HEK293 (cell line): ENCODE measurements around the gene SNX15.
A peak's percentile ranks its signal among the peaks of the same experiment; 100 is the strongest.

ENCODE experiments used
- CTCF ChIA-PET: fragments of 350-600 bp; formaldehyde crosslinking; extraction: SDS; loops from one replicate; lab custom pipeline; 2021; ENCODE audit warnings: antibody characterized with exemption; lab: Yijun Ruan, JAX
- POLR2A ChIA-PET: fragments of 300-600 bp; formaldehyde crosslinking; extraction: SDS; loops from one replicate; lab custom pipeline; 2020; ENCODE audit warnings: antibody characterized with exemption, inconsistent platforms; lab: Yijun Ruan, JAX
- H3K27ac ChIP-seq: fragments of 200-500 bp; sonication (Bioruptor generic); 2 replicates; pipeline ENCODE4 v1.5.1; 2014; ENCODE audit warnings: low read depth, low read length, control low read depth, inconsistent platforms; ENCODE audit errors: extremely low read depth
- H3K36me3 ChIP-seq, 2 experiments: fragments of 200-500 bp in 1 of 2; sonication (Bioruptor generic) in 1 of 2; 1 replicate in 1 of 2; 2 replicates in 1 of 2; pipeline ENCODE4 v1.5.1; 2014 to 2017; ENCODE audit warnings: inconsistent platforms in 2 of 2, low read length in 2 of 2; ENCODE audit not compliant: control insufficient read depth in 2 of 2, insufficient read depth in 1 of 2
- H3K4me1 ChIP-seq: fragments of 200-500 bp; sonication (Bioruptor generic); 2 replicates; pipeline ENCODE4 v1.5.1; 2014; ENCODE audit warnings: mild to moderate bottlenecking, low read length, inconsistent platforms; ENCODE audit not compliant: control insufficient read depth, insufficient read depth
- H3K4me3 ChIP-seq: 2 replicates; pipeline ENCODE4 v1.5.1; 2011; ENCODE audit warnings: low read depth, mild to moderate bottlenecking, control low read depth, low read length, moderate library complexity
- H3K9me3 ChIP-seq: fragments of 200-500 bp; sonication (Bioruptor generic); 2 replicates; pipeline ENCODE4 v1.5.1; 2014; ENCODE audit warnings: low read depth, low read length, inconsistent platforms; ENCODE audit not compliant: control insufficient read depth, insufficient read depth
- EGR2 ChIP-seq: fragments of 450-650 bp; formaldehyde crosslinking; IDR thresholded peaks from 2 replicates; pipeline ENCODE4 v1.5.1; 2016; ENCODE audit warnings: low read depth, missing biosample characterization, missing genetic modification characterization
- MEIS1 ChIP-seq: sonication (generic); formaldehyde crosslinking; IDR thresholded peaks from 2 replicates; pipeline ENCODE4 v1.8.1; 2022; ENCODE audit warnings: missing genetic modification reagents, mild to moderate bottlenecking, borderline replicate concordance
- ZFHX2 ChIP-seq: fragments of 450-650 bp; formaldehyde crosslinking; conservative IDR thresholded peaks from 2 replicates; pipeline ENCODE4 v1.5.1; 2016; ENCODE audit warnings: missing biosample characterization, missing genetic modification characterization
- ZIC2 ChIP-seq: fragments of 450-650 bp; formaldehyde crosslinking; IDR thresholded peaks from 2 replicates; pipeline ENCODE4 v1.5.1; 2016; ENCODE audit warnings: missing biosample characterization, missing genetic modification characterization
- ZNF10 ChIP-seq: fragments of 450-650 bp; formaldehyde crosslinking; IDR thresholded peaks from 2 replicates; pipeline ENCODE4 v1.5.1; 2017; ENCODE audit warnings: missing biosample characterization, missing genetic modification characterization
- ZNF211 ChIP-seq: fragments of 450-650 bp; formaldehyde crosslinking; IDR thresholded peaks from 2 replicates; pipeline ENCODE4 v1.5.1; 2016; ENCODE audit warnings: low read depth, missing biosample characterization, missing genetic modification characterization
- ZNF530 ChIP-seq: fragments of 450-650 bp; formaldehyde crosslinking; IDR thresholded peaks from 2 replicates; pipeline ENCODE4 v1.5.1; 2016; ENCODE audit warnings: low read depth, missing biosample characterization, missing genetic modification characterization
- ZSCAN16 ChIP-seq: fragments of 450-650 bp; formaldehyde crosslinking; IDR thresholded peaks from 2 replicates; pipeline ENCODE4 v1.5.1; 2016; ENCODE audit warnings: missing biosample characterization, missing genetic modification characterization
- ZXDB ChIP-seq: fragments of 450-650 bp; formaldehyde crosslinking; IDR thresholded peaks from 2 replicates; pipeline ENCODE4 v1.5.1; 2016; ENCODE audit warnings: missing biosample characterization, missing genetic modification characterization
- TF ChIP-seq, protein P1 (sequence below): fragments of 450-650 bp; formaldehyde crosslinking; IDR thresholded peaks from 2 replicates; pipeline ENCODE4 v1.5.1; 2017; ENCODE audit warnings: missing biosample characterization, missing genetic modification characterization
- TF ChIP-seq, protein P2 (sequence below): fragments of 450-650 bp; formaldehyde crosslinking; IDR thresholded peaks from 2 replicates; pipeline ENCODE4 v1.5.1; 2016; ENCODE audit warnings: missing biosample characterization, missing genetic modification characterization, borderline replicate concordance
- TF ChIP-seq, protein P3 (sequence below): fragments of 450-650 bp; formaldehyde crosslinking; IDR thresholded peaks from 2 replicates; pipeline ENCODE4 v1.5.1; 2016; ENCODE audit warnings: missing biosample characterization, missing genetic modification characterization
- TF ChIP-seq, protein P4 (sequence below): fragments of 450-650 bp; formaldehyde crosslinking; IDR thresholded peaks from 2 replicates; pipeline ENCODE4 v1.5.1; 2016; ENCODE audit warnings: missing biosample characterization, missing genetic modification characterization, borderline replicate concordance
- TF ChIP-seq, protein P5 (sequence below): fragments of 450-650 bp; formaldehyde crosslinking; IDR thresholded peaks from 2 replicates; pipeline ENCODE4 v1.5.1; 2016; ENCODE audit warnings: missing biosample characterization, missing genetic modification characterization
- TF ChIP-seq, protein P6 (sequence below): sonication (generic); formaldehyde crosslinking; IDR thresholded peaks from 2 replicates; pipeline ENCODE4 v1.8.1; 2022; ENCODE audit warnings: mild to moderate bottlenecking, moderate library complexity, missing genetic modification reagents
- TF ChIP-seq, protein P7 (sequence below): fragments of 450-650 bp; formaldehyde crosslinking; IDR thresholded peaks from 2 replicates; pipeline ENCODE4 v1.5.1; 2016; ENCODE audit warnings: missing biosample characterization, missing genetic modification characterization, low read depth

Gene SNX15

DNA sequence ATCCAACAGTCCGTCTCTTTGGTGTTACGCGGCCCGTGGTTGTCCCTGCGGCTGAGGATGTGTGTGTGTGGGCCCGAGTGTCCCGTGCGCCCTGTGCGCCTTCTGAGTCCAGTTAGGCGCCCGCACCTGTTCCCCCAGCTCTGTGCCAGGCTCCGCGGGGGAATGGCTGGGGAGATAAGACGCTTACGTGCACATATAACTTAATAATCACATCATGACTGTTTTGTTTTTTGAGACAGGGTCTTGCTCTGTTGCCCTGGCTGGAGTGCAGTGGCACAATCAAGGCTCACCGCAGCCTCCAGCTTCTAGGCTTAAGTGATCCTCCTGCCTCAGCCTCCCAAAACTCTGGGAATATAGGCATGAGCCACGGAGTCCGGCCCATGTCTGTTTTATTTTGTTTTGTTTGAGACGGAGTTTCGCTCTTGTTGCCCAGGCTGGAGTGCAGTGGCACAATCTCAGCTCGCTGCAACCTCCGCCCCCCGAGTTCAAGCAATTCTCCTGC, 12.5 kb upstream of the SNX15 start (continued):
- TF ChIP-seq, protein P1, sequence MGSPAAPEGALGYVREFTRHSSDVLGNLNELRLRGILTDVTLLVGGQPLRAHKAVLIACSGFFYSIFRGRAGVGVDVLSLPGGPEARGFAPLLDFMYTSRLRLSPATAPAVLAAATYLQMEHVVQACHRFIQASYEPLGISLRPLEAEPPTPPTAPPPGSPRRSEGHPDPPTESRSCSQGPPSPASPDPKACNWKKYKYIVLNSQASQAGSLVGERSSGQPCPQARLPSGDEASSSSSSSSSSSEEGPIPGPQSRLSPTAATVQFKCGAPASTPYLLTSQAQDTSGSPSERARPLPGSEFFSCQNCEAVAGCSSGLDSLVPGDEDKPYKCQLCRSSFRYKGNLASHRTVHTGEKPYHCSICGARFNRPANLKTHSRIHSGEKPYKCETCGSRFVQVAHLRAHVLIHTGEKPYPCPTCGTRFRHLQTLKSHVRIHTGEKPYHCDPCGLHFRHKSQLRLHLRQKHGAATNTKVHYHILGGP (tag by site-specific recombination): no peak
- no peak for TF ChIP-seq ZNF530 (tag by site-specific recombination)

DNA sequence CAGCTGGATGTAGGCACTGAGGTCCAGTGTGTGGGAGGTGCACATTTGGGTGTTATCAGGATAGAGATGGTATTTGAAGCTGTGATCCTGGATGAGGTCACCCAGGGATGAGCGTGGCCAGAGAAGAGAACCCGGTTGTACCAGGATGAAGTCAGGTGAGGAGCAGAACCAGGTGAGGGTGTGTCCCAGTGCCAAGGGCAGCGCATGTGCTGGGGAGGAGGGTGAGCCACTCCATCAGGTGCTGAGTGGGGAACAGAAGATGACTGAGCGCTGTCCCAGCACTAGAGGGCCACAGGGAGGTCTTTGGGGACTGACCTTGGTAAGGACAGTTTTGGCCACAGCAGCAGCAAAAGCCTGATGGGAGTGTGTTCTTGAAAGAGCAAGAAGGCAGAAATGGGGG, 10.5 kb upstream of the SNX15 start:
- ChIA-PET CTCF (interaction anchor here (0.6 kb wide), 1 partner anchor 134 kb away, joined by 6 read pairs; no protein-coding TSS in a partner anchor), POLR2A (interaction anchor here (0.5 to 1.9 kb wide), 3 partner anchors 9 to 96 kb away, joined by 3 to 6 read pairs (median 3); no protein-coding TSS in a partner anchor)
- H3K4me3 ChIP-seq: no peak overlapping the region
- H3K9me3 ChIP-seq: no peaks in the 10 kb centered on the region
- H3K27ac ChIP-seq: no peak overlapping the region
- TF ChIP-seq, protein P2, sequence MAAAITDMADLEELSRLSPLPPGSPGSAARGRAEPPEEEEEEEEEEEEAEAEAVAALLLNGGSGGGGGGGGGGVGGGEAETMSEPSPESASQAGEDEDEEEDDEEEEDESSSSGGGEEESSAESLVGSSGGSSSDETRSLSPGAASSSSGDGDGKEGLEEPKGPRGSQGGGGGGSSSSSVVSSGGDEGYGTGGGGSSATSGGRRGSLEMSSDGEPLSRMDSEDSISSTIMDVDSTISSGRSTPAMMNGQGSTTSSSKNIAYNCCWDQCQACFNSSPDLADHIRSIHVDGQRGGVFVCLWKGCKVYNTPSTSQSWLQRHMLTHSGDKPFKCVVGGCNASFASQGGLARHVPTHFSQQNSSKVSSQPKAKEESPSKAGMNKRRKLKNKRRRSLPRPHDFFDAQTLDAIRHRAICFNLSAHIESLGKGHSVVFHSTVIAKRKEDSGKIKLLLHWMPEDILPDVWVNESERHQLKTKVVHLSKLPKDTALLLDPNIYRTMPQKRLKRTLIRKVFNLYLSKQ (tag by site-specific recombination): no peak
- TF ChIP-seq, protein P3, sequence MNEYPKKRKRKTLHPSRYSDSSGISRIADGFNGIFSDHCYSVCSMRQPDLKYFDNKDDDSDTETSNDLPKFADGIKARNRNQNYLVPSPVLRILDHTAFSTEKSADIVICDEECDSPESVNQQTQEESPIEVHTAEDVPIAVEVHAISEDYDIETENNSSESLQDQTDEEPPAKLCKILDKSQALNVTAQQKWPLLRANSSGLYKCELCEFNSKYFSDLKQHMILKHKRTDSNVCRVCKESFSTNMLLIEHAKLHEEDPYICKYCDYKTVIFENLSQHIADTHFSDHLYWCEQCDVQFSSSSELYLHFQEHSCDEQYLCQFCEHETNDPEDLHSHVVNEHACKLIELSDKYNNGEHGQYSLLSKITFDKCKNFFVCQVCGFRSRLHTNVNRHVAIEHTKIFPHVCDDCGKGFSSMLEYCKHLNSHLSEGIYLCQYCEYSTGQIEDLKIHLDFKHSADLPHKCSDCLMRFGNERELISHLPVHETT: no peak
- TF ChIP-seq ZNF10 (tag by site-specific recombination) (0 out of 2 replicates have a peak, but pooled peaks have one; percentile 50), ZFHX2 (tag by site-specific recombination) (peak; percentile 47; the same call in 1 of the 2 replicates), ZNF211 (no peak), EGR2 (tag by site-specific recombination) (0 out of 2 replicates have a peak, but pooled peaks have one; percentile 8)
- TF ChIP-seq, protein P4, sequence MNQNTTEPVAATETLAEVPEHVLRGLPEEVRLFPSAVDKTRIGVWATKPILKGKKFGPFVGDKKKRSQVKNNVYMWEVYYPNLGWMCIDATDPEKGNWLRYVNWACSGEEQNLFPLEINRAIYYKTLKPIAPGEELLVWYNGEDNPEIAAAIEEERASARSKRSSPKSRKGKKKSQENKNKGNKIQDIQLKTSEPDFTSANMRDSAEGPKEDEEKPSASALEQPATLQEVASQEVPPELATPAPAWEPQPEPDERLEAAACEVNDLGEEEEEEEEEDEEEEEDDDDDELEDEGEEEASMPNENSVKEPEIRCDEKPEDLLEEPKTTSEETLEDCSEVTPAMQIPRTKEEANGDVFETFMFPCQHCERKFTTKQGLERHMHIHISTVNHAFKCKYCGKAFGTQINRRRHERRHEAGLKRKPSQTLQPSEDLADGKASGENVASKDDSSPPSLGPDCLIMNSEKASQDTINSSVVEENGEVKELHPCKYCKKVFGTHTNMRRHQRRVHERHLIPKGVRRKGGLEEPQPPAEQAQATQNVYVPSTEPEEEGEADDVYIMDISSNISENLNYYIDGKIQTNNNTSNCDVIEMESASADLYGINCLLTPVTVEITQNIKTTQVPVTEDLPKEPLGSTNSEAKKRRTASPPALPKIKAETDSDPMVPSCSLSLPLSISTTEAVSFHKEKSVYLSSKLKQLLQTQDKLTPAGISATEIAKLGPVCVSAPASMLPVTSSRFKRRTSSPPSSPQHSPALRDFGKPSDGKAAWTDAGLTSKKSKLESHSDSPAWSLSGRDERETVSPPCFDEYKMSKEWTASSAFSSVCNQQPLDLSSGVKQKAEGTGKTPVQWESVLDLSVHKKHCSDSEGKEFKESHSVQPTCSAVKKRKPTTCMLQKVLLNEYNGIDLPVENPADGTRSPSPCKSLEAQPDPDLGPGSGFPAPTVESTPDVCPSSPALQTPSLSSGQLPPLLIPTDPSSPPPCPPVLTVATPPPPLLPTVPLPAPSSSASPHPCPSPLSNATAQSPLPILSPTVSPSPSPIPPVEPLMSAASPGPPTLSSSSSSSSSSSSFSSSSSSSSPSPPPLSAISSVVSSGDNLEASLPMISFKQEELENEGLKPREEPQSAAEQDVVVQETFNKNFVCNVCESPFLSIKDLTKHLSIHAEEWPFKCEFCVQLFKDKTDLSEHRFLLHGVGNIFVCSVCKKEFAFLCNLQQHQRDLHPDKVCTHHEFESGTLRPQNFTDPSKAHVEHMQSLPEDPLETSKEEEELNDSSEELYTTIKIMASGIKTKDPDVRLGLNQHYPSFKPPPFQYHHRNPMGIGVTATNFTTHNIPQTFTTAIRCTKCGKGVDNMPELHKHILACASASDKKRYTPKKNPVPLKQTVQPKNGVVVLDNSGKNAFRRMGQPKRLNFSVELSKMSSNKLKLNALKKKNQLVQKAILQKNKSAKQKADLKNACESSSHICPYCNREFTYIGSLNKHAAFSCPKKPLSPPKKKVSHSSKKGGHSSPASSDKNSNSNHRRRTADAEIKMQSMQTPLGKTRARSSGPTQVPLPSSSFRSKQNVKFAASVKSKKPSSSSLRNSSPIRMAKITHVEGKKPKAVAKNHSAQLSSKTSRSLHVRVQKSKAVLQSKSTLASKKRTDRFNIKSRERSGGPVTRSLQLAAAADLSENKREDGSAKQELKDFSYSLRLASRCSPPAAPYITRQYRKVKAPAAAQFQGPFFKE (tag by site-specific recombination): no peak
- H3K36me3 ChIP-seq: peaks cover 0 to 48% of the 10 kb centered on the region in 2 experiments; a peak in 2 of 3 replicates
- no peaks in the 10 kb centered on the region for H3K4me1 ChIP-seq

DNA sequence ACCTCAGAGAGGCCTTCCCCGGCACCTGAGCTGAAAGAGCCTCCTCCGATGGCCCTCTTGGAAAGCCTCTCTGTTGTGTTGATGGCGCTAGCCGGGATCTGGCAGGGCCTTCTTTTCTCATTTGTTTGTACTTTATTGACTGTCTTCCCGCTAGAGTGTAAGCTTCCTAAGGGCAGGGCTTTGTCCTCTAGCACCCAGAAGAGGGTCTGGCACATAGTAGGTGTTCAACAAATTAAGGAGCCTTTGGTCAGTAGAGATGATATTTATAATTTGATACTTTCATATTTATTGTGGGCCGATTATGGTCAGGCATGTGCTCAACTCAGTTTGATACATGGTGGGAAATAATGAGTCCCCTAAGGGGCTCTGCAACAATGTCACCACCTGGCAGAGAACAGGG, 9.3 kb upstream of the SNX15 start:
- no peaks in the 10 kb centered on the region for H3K4me1 ChIP-seq
- H3K36me3 ChIP-seq: peaks cover 0 to 54% of the 10 kb centered on the region in 2 experiments; a peak in 2 of 3 replicates
- TF ChIP-seq, protein P5, sequence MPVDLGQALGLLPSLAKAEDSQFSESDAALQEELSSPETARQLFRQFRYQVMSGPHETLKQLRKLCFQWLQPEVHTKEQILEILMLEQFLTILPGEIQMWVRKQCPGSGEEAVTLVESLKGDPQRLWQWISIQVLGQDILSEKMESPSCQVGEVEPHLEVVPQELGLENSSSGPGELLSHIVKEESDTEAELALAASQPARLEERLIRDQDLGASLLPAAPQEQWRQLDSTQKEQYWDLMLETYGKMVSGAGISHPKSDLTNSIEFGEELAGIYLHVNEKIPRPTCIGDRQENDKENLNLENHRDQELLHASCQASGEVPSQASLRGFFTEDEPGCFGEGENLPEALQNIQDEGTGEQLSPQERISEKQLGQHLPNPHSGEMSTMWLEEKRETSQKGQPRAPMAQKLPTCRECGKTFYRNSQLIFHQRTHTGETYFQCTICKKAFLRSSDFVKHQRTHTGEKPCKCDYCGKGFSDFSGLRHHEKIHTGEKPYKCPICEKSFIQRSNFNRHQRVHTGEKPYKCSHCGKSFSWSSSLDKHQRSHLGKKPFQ (tag by site-specific recombination): no peak
- no peak for TF ChIP-seq ZXDB
- no peak for TF ChIP-seq ZSCAN16 (tag by site-specific recombination)
- no peak for TF ChIP-seq ZIC2 (tag by site-specific recombination)
- TF ChIP-seq, protein P6, sequence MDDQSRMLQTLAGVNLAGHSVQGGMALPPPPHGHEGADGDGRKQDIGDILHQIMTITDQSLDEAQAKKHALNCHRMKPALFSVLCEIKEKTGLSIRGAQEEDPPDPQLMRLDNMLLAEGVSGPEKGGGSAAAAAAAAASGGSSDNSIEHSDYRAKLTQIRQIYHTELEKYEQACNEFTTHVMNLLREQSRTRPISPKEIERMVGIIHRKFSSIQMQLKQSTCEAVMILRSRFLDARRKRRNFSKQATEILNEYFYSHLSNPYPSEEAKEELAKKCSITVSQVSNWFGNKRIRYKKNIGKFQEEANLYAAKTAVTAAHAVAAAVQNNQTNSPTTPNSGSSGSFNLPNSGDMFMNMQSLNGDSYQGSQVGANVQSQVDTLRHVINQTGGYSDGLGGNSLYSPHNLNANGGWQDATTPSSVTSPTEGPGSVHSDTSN (CRISPR knock-in tag): no peak
- no peak for TF ChIP-seq MEIS1 (CRISPR knock-in tag)
- TF ChIP-seq, protein P7, sequence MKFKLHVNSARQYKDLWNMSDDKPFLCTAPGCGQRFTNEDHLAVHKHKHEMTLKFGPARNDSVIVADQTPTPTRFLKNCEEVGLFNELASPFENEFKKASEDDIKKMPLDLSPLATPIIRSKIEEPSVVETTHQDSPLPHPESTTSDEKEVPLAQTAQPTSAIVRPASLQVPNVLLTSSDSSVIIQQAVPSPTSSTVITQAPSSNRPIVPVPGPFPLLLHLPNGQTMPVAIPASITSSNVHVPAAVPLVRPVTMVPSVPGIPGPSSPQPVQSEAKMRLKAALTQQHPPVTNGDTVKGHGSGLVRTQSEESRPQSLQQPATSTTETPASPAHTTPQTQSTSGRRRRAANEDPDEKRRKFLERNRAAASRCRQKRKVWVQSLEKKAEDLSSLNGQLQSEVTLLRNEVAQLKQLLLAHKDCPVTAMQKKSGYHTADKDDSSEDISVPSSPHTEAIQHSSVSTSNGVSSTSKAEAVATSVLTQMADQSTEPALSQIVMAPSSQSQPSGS: no peak
- TF ChIP-seq, all 188 proteins: peak for 0
- CTCF ChIA-PET: interaction anchor here (0.6 to 1.2 kb wide), 2 partner anchors 94 to 365 kb away, joined by 3 read pairs; partner anchors contain the start of genes SLC25A45 and TM7SF2
- Histone ChIP-seq H3K27ac (no peak overlapping the region), H3K4me3 (no peak overlapping the region), H3K9me3 (no peaks in the 10 kb centered on the region)
- POLR2A ChIA-PET: interaction anchor here (0.8 to 1.6 kb wide), 2 partner anchors 10 to 94 kb away, joined by 3 read pairs; partner anchors contain the start of gene SNX15
